HG03558 (cell line): Measurements from ENCODE around the gene DGKG.

Source experiments
- ATAC-seq: cut with Tn5 transposase; IDR thresholded peaks from one replicate; pipeline ENCODE4 v1.9.1; 2021; ENCODE audit warnings: moderate number of reproducible peaks; ENCODE audit not compliant: unreplicated experiment; ENCODE audit errors: extremely low read depth

Gene DGKG

GRCh38 chr3:186368717-186369116 lies 6.7 kb upstream of the DGKG start:
- ATAC-seq: no peak

GRCh38 chr3:186368176-186368575 lies 6.1 kb upstream of the DGKG start:
- no peak for ATAC-seq

GRCh38 chr3:186367631-186368030 lies 5.6 kb upstream of the DGKG start:
- ATAC-seq: no peak

- ATAC-seq: no peak
Observed at GRCh38 chr3:186366206-186366605, 4.2 kb upstream of the DGKG start.

GRCh38 chr3:186365202-186365974 lies 3.4 kb upstream of the DGKG start:
- ATAC-seq: no peak

GRCh38 chr3:186362988-186363387 lies 954 bp upstream of the DGKG start:
- no peak for ATAC-seq

- ATAC-seq: no peak
Observed at GRCh38 chr3:186362537-186362842, 456 bp upstream of the DGKG start.

GRCh38 chr3:186361246-186361761 lies 730 bp downstream of the DGKG start:
- ATAC-seq: no peak

GRCh38 chr3:186360779-186361178 lies 1.3 kb downstream of the DGKG start:
- no peak for ATAC-seq

GRCh38 chr3:186359078-186359477 lies 3.0 kb downstream of the DGKG start:
- ATAC-seq: no peak

- no peak for ATAC-seq
Observed at GRCh38 chr3:186356152-186356551, 5.9 kb downstream of the DGKG start.

GRCh38 chr3:186354100-186354499 lies 7.9 kb downstream of the DGKG start:
- ATAC-seq: no peak

- no peak for ATAC-seq
Observed at GRCh38 chr3:186352369-186352768, 9.7 kb downstream of the DGKG start.

- ATAC-seq: no peak
Observed at GRCh38 chr3:186342197-186342596, 19.8 kb downstream of the DGKG start.

- ATAC-seq: no peak
Observed at GRCh38 chr3:186340204-186340603, 21.8 kb downstream of the DGKG start.

- no peak for ATAC-seq
Observed at GRCh38 chr3:186339180-186339918, 22.7 kb downstream of the DGKG start.

GRCh38 chr3:186333256-186333655 lies 28.8 kb downstream of the DGKG start:
- no peak for ATAC-seq

GRCh38 chr3:186330772-186331460 lies 31.1 kb downstream of the DGKG start:
- no peak for ATAC-seq

GRCh38 chr3:186329589-186329988 lies 32.4 kb downstream of the DGKG start:
- ATAC-seq: no peak

GRCh38 chr3:186327912-186328487 lies 34.0 kb downstream of the DGKG start:
- no peak for ATAC-seq

GRCh38 chr3:186322761-186323160 lies 39.3 kb downstream of the DGKG start:
- no peak for ATAC-seq
